HCT116 (cell line): ENCODE data around the gene LRRN2. TPM values are rescaled to one million over a fixed set of nuclear protein-coding genes. Genes with fewer than 3 reads are reported as not detected.
"Not testable (repeated sequence)": the region's sequence is repeated elsewhere in the genome, so short reads cannot be mapped to it uniquely, and the experiment has no call there.

Source experiments
- ATAC-seq: fragments of 200-7000 bp; cut with Tn5 transposase; 2 replicates; pipeline ENCODE4 v1.9.1; 2020; ENCODE audit warnings: mild to moderate bottlenecking, moderate library complexity
- BruUV-seq: library from RNA; stranded (reverse); fragments of 400-500 nt; replicated peaks from 2 replicates; lab custom pipeline; 2021; lab: Mats Ljungman, UMichigan
- CTCF ChIA-PET: fragments of 300-600 bp; sonication (Branson Sonifier 250); formaldehyde crosslinking; loops from one replicate; lab custom pipeline; 2021; ENCODE audit warnings: antibody characterized with exemption; lab: Charles Lee
- POLR2A ChIA-PET: fragments of 300-600, 350-600 bp; sonication (Branson Sonifier 250); formaldehyde crosslinking; loops from one replicate; lab custom pipeline; 2021; ENCODE audit warnings: antibody characterized with exemption; lab: Charles Lee
- RAD21 ChIA-PET, 2 experiments: fragments of 300-600 bp; sonication (Branson Sonifier 250); formaldehyde crosslinking; loops; one replicate each; lab custom pipeline; 2023; ENCODE audit warnings: low total read pairs in 2 of 2; ENCODE audit not compliant: uncharacterized antibody in 2 of 2, unreplicated experiment in 2 of 2, low non-redundant PET in 1 of 2; lab: Charles Lee
- DNase-seq: peaks from one replicate; pipeline ENCODE4 v3.0.0-alpha.2; 2010; ENCODE audit warnings: low read depth, low spot score
- H2AFZ ChIP-seq: fragments of 200-600 bp; shearing (Covaris generic), sonication (generic); 2 replicates; pipeline ENCODE4 v1.6.1; 2017; ENCODE audit warnings: low read depth, mixed run types, mixed read lengths, antibody characterized with exemption, low read length; ENCODE audit not compliant: poor library complexity, severe bottlenecking
- H3K27ac ChIP-seq: 2 replicates; pipeline ENCODE4 v1.5.1; 2012; ENCODE audit warnings: low read depth, low read length
- H3K27me3 ChIP-seq: fragments of 200-600 bp; sonication (generic); 2 replicates; pipeline ENCODE4 v1.6.1; 2016; ENCODE audit warnings: mixed run types, low read length, mixed read lengths; ENCODE audit not compliant: insufficient read depth
- H3K36me3 ChIP-seq, 2 experiments: fragments of 200-500 bp in 1 of 2; fragments of 200-600 bp in 1 of 2; sonication (Bioruptor generic) in 1 of 2; sonication (generic) in 1 of 2; 2 replicates each; pipeline versions ENCODE4 v1.5.1 to v1.6.1; 2014 to 2016; ENCODE audit warnings: low read length in 2 of 2, inconsistent platforms in 1 of 2, mixed read lengths in 1 of 2, mixed run types in 1 of 2; ENCODE audit not compliant: insufficient read depth in 2 of 2, control insufficient read depth in 1 of 2
- H3K4me1 ChIP-seq, 2 experiments: fragments of 200-600 bp in 1 of 2; sonication (generic) in 1 of 2; 2 replicates each; pipeline versions ENCODE4 v1.5.1 to v1.6.1; 2012 to 2017; ENCODE audit warnings: low read length in 2 of 2, inconsistent platforms in 1 of 2, mild to moderate bottlenecking in 1 of 2, mixed read lengths in 1 of 2, mixed run types in 1 of 2, moderate library complexity in 1 of 2; ENCODE audit not compliant: insufficient read depth in 2 of 2, control insufficient read depth in 1 of 2
- H3K4me2 ChIP-seq: fragments of 200-600 bp; sonication (generic); 2 replicates; pipeline ENCODE4 v1.6.1; 2017; ENCODE audit warnings: mixed run types, low read length, mixed read lengths
- H3K4me3 ChIP-seq, 2 experiments: fragments of 200-600 bp in 1 of 2; sonication (generic) in 1 of 2; replicated peaks in 1 of 2; 2 replicates each; pipeline ENCODE4 v1.5.1; 2011 to 2016; ENCODE audit warnings: low read length in 2 of 2, control low read depth in 1 of 2, low read depth in 1 of 2, mild to moderate bottlenecking in 1 of 2, mixed read lengths in 1 of 2, mixed run types in 1 of 2
- H3K79me2 ChIP-seq: fragments of 200-600 bp; sonication (generic); 2 replicates; pipeline ENCODE4 v1.6.1; 2017; ENCODE audit warnings: mild to moderate bottlenecking, mixed run types, low read length, moderate library complexity, mixed read lengths; ENCODE audit not compliant: insufficient read depth
- H3K9ac ChIP-seq: fragments of 200-600 bp; sonication (generic); 2 replicates; pipeline ENCODE4 v1.6.1; 2016; ENCODE audit warnings: low read length, mixed read lengths
- H3K9me2 ChIP-seq: fragments of 200-600 bp; sonication (generic), shearing (Covaris generic); 2 replicates; pipeline ENCODE4 v1.6.1; 2017; ENCODE audit warnings: mixed run types, mild to moderate bottlenecking, moderate library complexity; ENCODE audit not compliant: insufficient read depth
- H3K9me3 ChIP-seq, 2 experiments: fragments of 200-500 bp in 1 of 2; fragments of 200-600 bp in 1 of 2; sonication (Bioruptor generic) in 1 of 2; sonication (generic) in 1 of 2; 2 replicates each; pipeline ENCODE4 v1.6.1; 2014 to 2017; ENCODE audit warnings: low read length in 2 of 2, mixed read lengths in 2 of 2, inconsistent platforms in 1 of 2, low read depth in 1 of 2, mild to moderate bottlenecking in 1 of 2, mixed run types in 1 of 2, moderate library complexity in 1 of 2; ENCODE audit not compliant: control insufficient read depth in 1 of 2, insufficient read depth in 1 of 2
- H4K20me1 ChIP-seq: fragments of 200-600 bp; sonication (generic), shearing (Covaris generic); 2 replicates; pipeline ENCODE4 v1.6.1; 2017; ENCODE audit warnings: mixed run types, mild to moderate bottlenecking, moderate library complexity; ENCODE audit not compliant: insufficient read depth
- CBX3 ChIP-seq: IDR thresholded peaks from 2 replicates; pipeline ENCODE4 v1.6.1; 2012; ENCODE audit warnings: low read depth
- CEBPB ChIP-seq: IDR thresholded peaks from 2 replicates; pipeline ENCODE4 v1.6.1; 2012; ENCODE audit warnings: low read depth
- EGR1 ChIP-seq: IDR thresholded peaks from 2 replicates; pipeline ENCODE4 v1.6.1; 2012; ENCODE audit warnings: low read depth
- EZH2 ChIP-seq: fragments of 200-600 bp; sonication (generic); IDR thresholded peaks from 2 replicates; pipeline ENCODE4 v1.6.1; 2017; ENCODE audit warnings: antibody characterized with exemption, mixed run types
- FOSL1 ChIP-seq: IDR thresholded peaks from 2 replicates; pipeline ENCODE4 v1.6.1; 2012; ENCODE audit warnings: low read depth
- JUND ChIP-seq: IDR thresholded peaks from 2 replicates; pipeline ENCODE4 v1.6.1; 2012
- MAX ChIP-seq: IDR thresholded peaks from 2 replicates; pipeline ENCODE4 v1.6.1; 2012
- TCF7L2 ChIP-seq: IDR thresholded peaks from 2 replicates; pipeline ENCODE4 v1.7.0; 2011; ENCODE audit warnings: borderline replicate concordance, inconsistent platforms; ENCODE audit not compliant: insufficient read depth, insufficient read length; ENCODE audit errors: extremely low read depth
- intact Hi-C: fragments of 100-400 bp; cut with micrococcal nuclease; formaldehyde crosslinking; loops from 2 replicates; pipeline ENCODE4 v1.10.0; 2022
- total RNA-seq: library from RNA; stranded (reverse); gene quantifications from one replicate; pipeline ENCODE4 v1.2.1, GENCODE V29; 2021; ENCODE audit not compliant: unreplicated experiment

The LRRN2 gene
- total RNA-seq, 1 experiment from 2014 or later: 3.2 TPM

GRCh38 chr1:204571128-204571527, 114.4 kb downstream of the LRRN2 start:
- no peak for TF ChIP-seq EZH2
- no peak for TF ChIP-seq TCF7L2
- no peak for TF ChIP-seq MAX
- TF ChIP-seq CEBPB: no peak
- no peak for TF ChIP-seq EGR1
- TF ChIP-seq FOSL1: no peak
- Histone ChIP-seq H3K27ac (no peak overlapping the region), H2AFZ (no peak overlapping the region), H3K79me2 (no peaks in the 10 kb centered on the region), H3K4me1 (peaks cover 12 to 40% of the 10 kb centered on the region in 2 experiments; a peak in 3 of 4 replicates), H3K9ac (no peak overlapping the region), H3K9me3 (no peaks in the 10 kb centered on the region), H4K20me1 (no peaks in the 10 kb centered on the region), H3K4me3 (no peak overlapping the region), H3K9me2 (no peaks in the 10 kb centered on the region), H3K36me3 (no peaks in the 10 kb centered on the region), H3K4me2 (no peak overlapping the region), H3K27me3 (no peaks in the 10 kb centered on the region)
- ATAC-seq (no peak), DNase-seq (no peak)
- intact Hi-C loops: no loop called here
- POLR2A ChIA-PET: interaction anchor here (0.6 kb wide), 1 partner anchor 420 kb away, joined by 4 read pairs; no protein-coding TSS in a partner anchor
- no TSS peak for BruUV-seq
- CTCF ChIA-PET: no interaction called here
- RAD21 ChIA-PET: no interaction called here

- H3K36me3 ChIP-seq, H3K79me2 ChIP-seq, H3K9ac ChIP-seq, H3K9me3 ChIP-seq, H3K4me3 ChIP-seq, H3K9me2 ChIP-seq, intact Hi-C loops, H4K20me1 ChIP-seq, H2AFZ ChIP-seq, BruUV-seq, H3K27me3 ChIP-seq, H3K27ac ChIP-seq: not testable (repeated sequence)
- Histone ChIP-seq H3K4me2 (peak overlapping the region; percentile 34), H3K4me1 (peaks cover 21 to 51% of the 10 kb centered on the region in 2 experiments)
- POLR2A ChIA-PET: interaction anchor here (0.6 kb wide), 1 partner anchor 53 kb away, joined by 3 read pairs; no protein-coding TSS in a partner anchor
- TF ChIP-seq MAX: peak; percentile 38; the same call in 1 of the 2 replicates
- peak; percentile 59 for TF ChIP-seq JUND
- peak; percentile 75 for TF ChIP-seq FOSL1
- peak; percentile 93 for TF ChIP-seq CBX3
- CTCF ChIA-PET: interaction anchor here (5.8 kb wide), 1 partner anchor 239 kb away, joined by 192 read pairs; no protein-coding TSS in a partner anchor
- ATAC-seq (peak; percentile 59), DNase-seq (peak; percentile 31)
- RAD21 ChIA-PET: interaction anchor here in 1 of 2 experiments (1.0 kb wide), 1 partner anchor 237 kb away, joined by 3 read pairs; no protein-coding TSS in a partner anchor
Observed at GRCh38 chr1:204570021-204570420, 115.5 kb downstream of the LRRN2 start.
